ENCODE measurements around the gene HOXD13.

The HOXD13 gene

DNA sequence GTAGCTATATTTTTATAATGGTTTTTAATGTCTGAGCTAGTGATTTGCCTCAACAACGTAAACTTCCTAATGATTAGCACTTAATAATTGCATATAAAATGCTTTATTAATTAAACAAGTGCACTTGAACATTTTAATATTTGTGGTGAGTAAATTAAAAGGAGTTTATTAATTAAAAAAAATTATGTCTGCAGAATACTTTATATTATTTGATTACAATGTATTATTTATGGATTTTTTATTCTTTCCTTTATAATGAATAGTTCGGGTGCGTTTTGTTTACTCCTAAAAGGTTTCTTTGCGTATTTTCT is 39.3 kb downstream of the HOXD13 start:
- H3K4me1 Mint-ChIP-seq: peaks cover 12% of the 10 kb centered on the region
- no peak overlapping the region for H3K27ac Mint-ChIP-seq
- ATAC-seq (ENCODE audit: low read depth) (no peak), DNase-seq (ENCODE audit: low spot score in 2 of 2) (no peak)
- H3K36me3 Mint-ChIP-seq: peaks cover 2% of the 10 kb centered on the region
- no peak overlapping the region for H3K4me3 Mint-ChIP-seq
- H3K9me3 Mint-ChIP-seq: peaks cover 2% of the 10 kb centered on the region
- H3K27me3 Mint-ChIP-seq: peaks cover 36% of the 10 kb centered on the region

DNA sequence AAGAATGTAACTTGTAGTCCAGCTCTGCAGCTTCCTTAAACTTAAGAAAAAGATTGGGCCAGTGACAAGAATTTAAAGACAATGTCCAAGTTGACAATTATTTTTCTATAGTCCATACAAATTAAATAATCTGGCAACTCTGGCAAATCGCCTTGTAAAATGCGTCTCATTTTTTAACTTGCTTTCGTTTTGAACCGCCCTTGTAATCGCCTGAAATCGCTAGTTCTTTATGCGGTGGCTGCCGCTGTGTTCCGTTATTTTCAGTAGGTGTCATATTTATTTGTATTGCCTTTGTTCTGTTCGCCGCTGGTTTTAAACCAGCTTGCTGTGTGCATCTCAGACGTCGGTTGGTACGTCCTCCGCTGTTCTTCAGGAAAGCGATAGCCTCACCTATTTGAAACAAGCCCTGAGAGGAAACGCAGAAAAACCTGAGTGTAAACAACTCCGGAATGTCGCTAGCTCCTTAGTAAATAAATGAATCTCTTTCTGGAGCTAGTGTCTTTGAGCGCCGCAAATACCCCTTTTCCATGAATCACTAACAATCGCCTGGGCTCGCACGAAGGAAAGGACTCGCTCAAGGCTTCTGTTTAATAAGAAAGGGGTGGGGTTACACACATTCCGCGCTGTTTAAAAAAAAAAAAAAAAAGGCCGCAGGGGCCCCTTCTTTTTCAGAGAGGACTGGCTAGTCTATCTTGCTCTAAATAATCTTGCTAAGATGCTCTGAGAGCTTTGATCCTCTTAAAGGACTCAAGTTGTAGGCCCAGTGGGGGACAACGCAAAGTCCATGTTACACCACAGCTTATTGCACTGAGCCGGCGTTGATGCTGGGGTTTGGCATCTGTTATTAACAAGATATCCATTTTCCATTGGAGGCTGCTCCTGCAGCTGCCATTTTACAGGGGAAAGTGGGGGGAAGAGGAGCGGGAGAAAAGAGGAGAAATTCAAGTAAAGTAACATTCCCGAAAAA is 40.0 kb downstream of the HOXD13 start:
- Mint-ChIP-seq H3K27ac (no peak overlapping the region), H3K4me3 (peak overlapping the region; percentile 68), H3K27me3 (peaks cover 35% of the 10 kb centered on the region), H3K9me3 (peaks cover 2% of the 10 kb centered on the region), H3K4me1 (peaks cover 12% of the 10 kb centered on the region), H3K36me3 (peaks cover 2% of the 10 kb centered on the region)
- ATAC-seq (ENCODE audit: low read depth) (no peak), DNase-seq (ENCODE audit: low spot score in 2 of 2) (no peak)

DNA sequence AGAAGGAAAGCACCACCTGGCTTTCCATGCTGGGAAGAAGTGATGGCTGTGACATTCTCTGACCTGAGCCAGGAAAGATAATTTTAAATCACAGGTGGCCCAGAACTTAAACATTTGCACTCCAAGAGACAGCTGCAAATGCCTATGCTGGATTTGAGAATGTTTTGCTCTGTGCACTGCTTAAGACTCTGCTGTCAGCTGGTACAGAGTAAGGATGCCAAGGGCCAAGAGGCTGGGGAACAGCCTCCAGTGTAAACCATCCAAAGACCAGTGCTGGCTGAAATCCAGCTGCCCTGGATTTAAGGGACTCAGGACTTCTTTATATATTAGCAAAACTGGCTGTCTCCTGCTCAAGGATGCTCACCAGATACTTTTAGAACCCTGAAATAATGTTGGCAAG is 40.9 kb downstream of the HOXD13 start:
- Mint-ChIP-seq H3K4me1 (peaks cover 12% of the 10 kb centered on the region), H3K27me3 (peaks cover 30% of the 10 kb centered on the region), H3K36me3 (peaks cover 2% of the 10 kb centered on the region), H3K27ac (no peak overlapping the region), H3K9me3 (peaks cover 2% of the 10 kb centered on the region), H3K4me3 (no peak overlapping the region)
- ATAC-seq (ENCODE audit: low read depth) (no peak), DNase-seq (ENCODE audit: low spot score in 2 of 2) (no peak)

DNA sequence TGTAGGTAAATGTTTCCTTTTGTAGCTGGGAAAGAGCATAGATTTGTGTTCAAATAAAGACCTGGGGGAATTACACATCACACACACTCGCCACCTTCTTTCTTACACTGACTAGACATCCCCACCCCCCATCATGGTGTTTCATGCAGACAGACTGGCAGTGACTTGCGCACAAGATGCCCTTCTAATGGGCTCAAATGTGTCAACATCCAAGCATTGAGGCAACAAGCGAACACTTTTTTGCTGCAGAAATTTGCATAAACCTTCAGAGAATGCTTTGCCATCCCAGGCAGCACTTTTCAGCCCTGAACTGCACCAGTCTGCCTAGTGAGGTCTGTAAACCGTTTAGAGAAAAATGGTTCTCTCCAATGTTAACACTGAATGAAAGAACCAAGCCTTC is 41.5 kb downstream of the HOXD13 start:
- Mint-ChIP-seq H3K9me3 (peaks cover 2% of the 10 kb centered on the region), H3K27me3 (peaks cover 32% of the 10 kb centered on the region), H3K4me1 (peaks cover 9% of the 10 kb centered on the region), H3K36me3 (peaks cover 3% of the 10 kb centered on the region), H3K4me3 (no peak overlapping the region), H3K27ac (no peak overlapping the region)
- ATAC-seq (ENCODE audit: low read depth) (no peak), DNase-seq (ENCODE audit: low spot score in 2 of 2) (no peak)

DNA sequence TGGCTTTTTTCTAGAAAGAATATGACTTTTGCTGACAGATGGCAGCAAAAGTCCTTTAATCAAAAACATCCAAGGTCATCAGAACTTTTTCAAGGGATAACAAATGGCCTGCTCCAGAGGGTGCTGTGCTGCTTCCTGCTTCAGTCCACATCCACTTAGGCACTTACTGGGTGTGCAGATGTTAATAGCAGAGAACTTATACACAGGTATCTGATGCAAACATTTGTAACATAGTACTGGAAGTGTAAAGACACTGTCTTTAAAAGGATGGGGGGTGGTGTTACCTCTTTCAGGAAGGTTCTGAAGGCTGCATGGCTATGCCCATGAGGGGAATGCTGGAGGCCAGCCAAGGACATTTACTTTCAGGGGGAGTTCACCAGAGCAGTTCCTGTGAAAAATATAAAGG is 42.5 kb downstream of the HOXD13 start:
- ATAC-seq (ENCODE audit: low read depth): no peak
- Mint-ChIP-seq H3K4me1 (peaks cover 9% of the 10 kb centered on the region), H3K4me3 (no peak overlapping the region), H3K27me3 (peaks cover 38% of the 10 kb centered on the region), H3K27ac (no peak overlapping the region), H3K36me3 (peaks cover 5% of the 10 kb centered on the region), H3K9me3 (peaks cover 2% of the 10 kb centered on the region)
- DNase-seq (ENCODE audit: low spot score in 2 of 2): no peak

DNA sequence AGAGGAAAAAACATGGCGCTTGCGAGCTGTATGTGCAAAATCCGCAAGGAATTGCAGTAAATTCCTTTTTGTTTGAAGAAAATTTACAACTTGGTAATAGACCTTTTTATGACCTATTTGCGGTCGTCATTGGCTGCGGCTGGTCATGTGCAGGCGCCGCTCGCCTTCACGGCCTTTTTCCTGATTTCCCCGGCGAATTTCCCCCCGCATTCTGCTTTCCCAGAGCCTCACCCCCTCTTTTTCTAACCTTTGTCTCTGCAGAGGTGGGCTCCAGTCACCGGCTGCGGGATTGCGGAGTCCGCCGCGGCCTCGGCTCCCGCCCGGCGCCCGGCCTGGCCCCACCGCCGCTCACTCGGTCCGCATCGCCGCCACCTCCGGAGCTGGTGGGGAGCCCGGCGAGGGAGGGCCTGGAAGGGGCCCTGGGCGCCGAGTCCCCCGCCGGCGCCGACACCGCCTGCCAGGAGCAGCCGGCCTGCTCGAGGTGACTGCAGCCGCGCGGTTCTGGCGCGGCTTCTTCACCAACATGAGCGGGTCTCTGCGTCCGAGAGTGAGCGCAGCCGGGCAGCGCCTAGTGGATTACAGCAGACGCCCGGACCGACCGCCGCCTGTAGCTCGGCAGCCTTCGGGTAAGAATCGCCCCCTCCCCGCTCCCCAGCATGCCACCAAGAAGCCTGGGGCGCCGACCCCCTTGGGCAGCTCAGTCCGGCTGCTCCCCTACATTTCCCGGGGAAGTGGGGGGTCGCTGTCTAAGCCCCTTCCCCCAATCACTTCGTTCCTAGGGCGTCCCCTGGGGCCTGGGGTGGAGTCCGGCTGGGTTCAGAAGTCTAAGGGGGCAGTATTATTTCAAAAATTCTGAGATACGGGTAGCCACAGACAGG is 44.1 kb downstream of the HOXD13 start:
- H3K36me3 Mint-ChIP-seq: peaks cover 3% of the 10 kb centered on the region
- H3K4me3 Mint-ChIP-seq: no peak overlapping the region
- H3K4me1 Mint-ChIP-seq: peaks cover 15% of the 10 kb centered on the region
- no peak for ATAC-seq (ENCODE audit: low read depth)
- H3K27ac Mint-ChIP-seq: no peak overlapping the region
- peaks cover 2% of the 10 kb centered on the region for H3K9me3 Mint-ChIP-seq
- no peak for DNase-seq (ENCODE audit: low spot score in 2 of 2)
- H3K27me3 Mint-ChIP-seq: peaks cover 39% of the 10 kb centered on the region

DNA sequence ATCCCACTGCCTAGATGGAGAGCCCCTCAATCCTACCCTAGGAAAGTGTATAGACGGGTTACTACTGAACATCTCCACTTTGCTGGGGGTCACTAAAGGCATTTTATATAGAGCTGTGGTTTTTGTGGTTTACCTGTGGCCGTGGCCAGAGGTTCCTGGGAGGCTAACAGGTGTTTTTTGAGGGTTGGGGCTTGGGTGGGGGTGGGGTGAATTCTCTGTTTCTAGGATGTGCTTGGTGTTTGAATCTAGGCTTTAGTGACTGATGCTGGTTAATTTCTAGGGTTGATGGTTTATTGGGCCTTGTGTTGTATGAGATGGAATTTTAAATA is 44.7 kb downstream of the HOXD13 start:
- Mint-ChIP-seq H3K4me1 (peaks cover 14% of the 10 kb centered on the region), H3K9me3 (peaks cover 2% of the 10 kb centered on the region), H3K36me3 (peaks cover 3% of the 10 kb centered on the region), H3K27ac (no peak overlapping the region), H3K4me3 (no peak overlapping the region), H3K27me3 (peaks cover 39% of the 10 kb centered on the region)
- DNase-seq (ENCODE audit: low spot score in 2 of 2) (no peak), ATAC-seq (ENCODE audit: low read depth) (no peak)

DNA sequence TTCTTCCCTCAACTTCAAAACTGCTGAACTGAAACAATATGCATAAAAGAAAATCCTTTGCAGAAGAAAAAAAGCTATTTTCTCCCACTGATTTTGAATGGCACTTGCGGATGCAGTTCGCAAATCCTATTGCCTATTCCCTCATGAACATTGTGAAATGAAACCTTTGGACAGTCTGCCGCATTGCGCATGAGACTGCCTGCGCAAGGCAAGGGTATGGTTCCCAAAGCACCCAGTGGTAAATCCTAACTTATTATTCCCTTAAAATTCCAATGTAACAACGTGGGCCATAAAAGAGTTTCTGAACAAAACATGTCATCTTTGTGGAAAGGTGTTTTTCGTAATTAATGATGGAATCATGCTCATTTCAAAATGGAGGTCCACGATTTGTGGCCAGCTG is 45.4 kb downstream of the HOXD13 start:
- H3K36me3 Mint-ChIP-seq: peaks cover 3% of the 10 kb centered on the region
- no peak overlapping the region for H3K4me3 Mint-ChIP-seq
- ATAC-seq (ENCODE audit: low read depth) (no peak), DNase-seq (ENCODE audit: low spot score in 2 of 2) (no peak)
- no peak overlapping the region for H3K27ac Mint-ChIP-seq
- peaks cover 37% of the 10 kb centered on the region for H3K27me3 Mint-ChIP-seq
- H3K9me3 Mint-ChIP-seq: peaks cover 2% of the 10 kb centered on the region
- H3K4me1 Mint-ChIP-seq: peaks cover 12% of the 10 kb centered on the region

DNA sequence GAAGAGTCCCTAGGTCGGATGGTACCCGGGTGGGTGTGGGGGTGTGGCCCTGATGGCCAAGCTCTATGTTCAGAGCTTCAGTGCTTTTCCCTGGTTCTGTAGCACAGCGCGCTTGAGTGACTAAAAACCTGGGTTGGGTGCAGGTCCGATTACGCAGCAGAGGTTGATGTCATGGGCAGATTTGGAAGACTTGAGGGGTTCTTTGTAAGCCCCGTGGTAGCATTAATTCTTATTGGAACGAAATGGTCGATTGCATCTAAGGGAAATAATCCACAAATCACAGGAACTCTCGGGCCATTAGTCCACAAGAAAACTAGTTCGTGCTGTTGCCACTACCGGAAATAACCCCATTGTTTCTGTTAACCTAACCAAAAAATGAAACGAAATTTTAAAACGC is 46.0 kb downstream of the HOXD13 start:
- Mint-ChIP-seq H3K27me3 (peaks cover 38% of the 10 kb centered on the region), H3K4me1 (peaks cover 12% of the 10 kb centered on the region), H3K4me3 (no peak overlapping the region), H3K36me3 (peaks cover 3% of the 10 kb centered on the region), H3K27ac (no peak overlapping the region), H3K9me3 (peaks cover 2% of the 10 kb centered on the region)
- ATAC-seq (ENCODE audit: low read depth) (no peak), DNase-seq (ENCODE audit: low spot score in 2 of 2) (no peak)

DNA sequence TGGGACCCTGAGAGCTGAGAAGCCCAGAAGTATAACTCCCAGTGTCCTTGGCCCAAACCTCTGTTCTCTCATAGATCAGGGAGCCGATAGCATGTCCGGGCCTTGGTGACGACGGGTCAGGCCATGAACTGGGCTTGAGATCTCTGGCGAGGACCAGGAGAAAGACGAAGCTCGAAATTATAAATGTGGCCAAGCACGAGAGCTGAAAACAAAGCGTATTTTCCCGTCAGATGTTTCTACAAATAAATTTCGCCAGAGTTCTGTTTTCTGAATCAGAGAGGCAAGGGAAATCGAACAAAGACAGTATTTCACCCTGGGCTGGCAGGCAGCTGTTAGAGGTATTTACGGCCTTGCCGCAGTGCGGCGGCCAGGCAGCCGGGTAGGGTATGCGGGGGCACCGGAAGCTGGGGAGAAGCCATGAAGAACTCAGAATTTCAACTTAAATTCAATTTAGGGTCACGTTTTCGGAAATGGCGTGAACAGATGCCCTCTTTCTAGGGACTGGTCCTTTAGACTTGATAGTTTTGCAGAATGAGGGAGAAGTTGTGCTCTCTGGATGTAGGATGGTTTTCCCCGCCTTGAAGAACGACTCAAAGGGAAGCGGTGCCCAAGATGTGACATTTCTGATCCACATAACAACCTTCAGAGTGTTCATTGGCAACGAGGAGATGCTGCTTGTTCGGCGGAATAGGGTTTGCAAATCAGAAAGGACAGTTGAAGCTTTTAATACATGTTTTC is 46.6 kb downstream of the HOXD13 start:
- Mint-ChIP-seq H3K27ac (no peak overlapping the region), H3K9me3 (peaks cover 2% of the 10 kb centered on the region)

DNA sequence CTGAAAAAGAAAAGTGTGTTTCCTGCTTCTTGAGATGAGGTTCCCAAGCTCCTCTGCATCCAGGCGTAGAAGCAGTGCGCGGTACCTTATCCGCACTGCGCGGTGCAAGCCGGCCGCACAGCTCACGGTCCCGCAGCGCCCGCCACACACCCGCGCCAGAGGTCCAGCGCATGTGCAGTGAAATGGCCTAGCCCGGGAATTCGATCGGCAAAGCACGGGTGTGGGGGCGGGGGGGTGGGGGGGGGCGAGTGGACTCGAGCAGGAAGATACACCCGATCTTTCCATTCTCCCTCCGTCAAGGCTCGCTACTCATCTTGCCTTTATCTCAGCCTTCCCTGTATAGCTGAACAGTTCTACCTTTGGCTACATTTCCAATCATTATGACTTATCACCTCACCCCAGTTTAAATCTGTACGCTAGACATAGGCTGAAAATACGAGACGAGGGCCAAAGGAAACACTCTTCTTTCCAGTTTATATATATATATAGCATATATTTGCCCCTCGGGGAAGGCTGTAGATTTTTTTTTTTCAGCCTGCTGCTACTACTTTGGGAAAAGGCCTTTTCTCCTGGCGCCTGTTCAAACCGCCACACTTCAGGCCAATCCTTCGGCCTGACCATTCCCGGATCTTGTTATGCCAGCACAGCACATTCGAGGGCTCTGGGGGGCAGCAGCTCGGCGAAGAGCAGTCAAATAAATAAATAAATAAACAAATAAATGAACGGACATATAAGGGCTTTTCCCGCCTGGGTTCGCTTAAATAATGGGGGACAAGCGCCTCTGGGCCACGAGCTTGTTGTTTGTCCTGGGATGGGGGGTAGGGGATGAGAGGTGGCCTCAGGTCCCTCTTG is 47.4 kb downstream of the HOXD13 start:
- no peak for DNase-seq (ENCODE audit: low spot score in 2 of 2)
- H3K27ac Mint-ChIP-seq: no peak overlapping the region
- H3K27me3 Mint-ChIP-seq: peaks cover 39% of the 10 kb centered on the region
- peaks cover 3% of the 10 kb centered on the region for H3K36me3 Mint-ChIP-seq
- no peak for ATAC-seq (ENCODE audit: low read depth)
- H3K4me1 Mint-ChIP-seq: peaks cover 12% of the 10 kb centered on the region
- H3K9me3 Mint-ChIP-seq: peaks cover 2% of the 10 kb centered on the region
- H3K4me3 Mint-ChIP-seq: no peak overlapping the region

More for the DNA sequence above, 46.6 kb downstream of the HOXD13 start:
- no peak overlapping the region for H3K4me3 Mint-ChIP-seq
- H3K36me3 Mint-ChIP-seq: peaks cover 3% of the 10 kb centered on the region
- H3K4me1 Mint-ChIP-seq: peaks cover 12% of the 10 kb centered on the region
- ATAC-seq (ENCODE audit: low read depth) (no peak), DNase-seq (ENCODE audit: low spot score in 2 of 2) (no peak)
- H3K27me3 Mint-ChIP-seq: peaks cover 38% of the 10 kb centered on the region

DNA sequence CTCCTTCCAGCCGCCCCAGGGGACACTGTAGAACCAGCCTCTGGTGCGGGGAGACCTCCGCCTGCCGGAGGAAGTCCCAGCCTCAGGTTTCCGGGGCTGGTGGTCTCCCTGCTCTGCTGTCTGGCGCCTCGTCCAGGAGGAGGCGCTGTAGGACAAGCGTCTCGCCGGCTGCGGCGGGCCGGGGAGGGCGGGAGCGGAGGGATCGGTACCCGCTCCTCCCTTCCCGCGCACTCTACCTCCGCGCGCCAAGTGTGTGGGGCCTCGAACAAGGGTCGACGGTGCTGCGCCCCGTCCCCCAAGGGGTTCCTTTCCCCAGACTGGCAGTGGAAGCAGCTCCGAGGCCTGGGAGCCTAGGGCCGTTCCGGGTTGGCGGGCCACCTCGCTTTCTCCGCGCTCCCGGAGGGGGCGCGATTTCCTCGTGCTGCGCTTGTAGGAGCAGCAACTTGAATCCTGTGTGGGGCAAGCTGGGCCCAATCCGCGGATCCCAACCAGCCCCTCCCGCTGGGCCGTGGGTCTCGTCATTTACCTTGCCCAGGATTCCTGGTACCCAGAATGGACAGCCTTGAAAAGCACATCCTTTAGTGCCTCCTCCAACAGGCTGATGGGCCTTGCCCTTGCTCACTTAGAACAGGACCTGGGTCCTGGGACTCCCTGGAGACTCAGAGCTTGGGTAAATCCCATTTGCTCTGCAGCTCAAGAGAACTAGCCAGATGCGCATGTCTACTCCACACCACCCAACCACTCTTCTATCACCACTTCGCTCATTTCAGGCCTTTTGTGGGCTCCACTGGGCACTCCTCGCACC is 48.2 kb downstream of the HOXD13 start:
- Mint-ChIP-seq H3K4me1 (peaks cover 10% of the 10 kb centered on the region), H3K27ac (no peak overlapping the region), H3K27me3 (peaks cover 40% of the 10 kb centered on the region), H3K4me3 (peak overlapping the region; percentile 2), H3K9me3 (peaks cover 1% of the 10 kb centered on the region), H3K36me3 (peaks cover 3% of the 10 kb centered on the region)
- peak; percentile 82 for ATAC-seq (ENCODE audit: low read depth)
- peak; percentile 52 to 78 for DNase-seq (ENCODE audit: low spot score in 2 of 2)

DNA sequence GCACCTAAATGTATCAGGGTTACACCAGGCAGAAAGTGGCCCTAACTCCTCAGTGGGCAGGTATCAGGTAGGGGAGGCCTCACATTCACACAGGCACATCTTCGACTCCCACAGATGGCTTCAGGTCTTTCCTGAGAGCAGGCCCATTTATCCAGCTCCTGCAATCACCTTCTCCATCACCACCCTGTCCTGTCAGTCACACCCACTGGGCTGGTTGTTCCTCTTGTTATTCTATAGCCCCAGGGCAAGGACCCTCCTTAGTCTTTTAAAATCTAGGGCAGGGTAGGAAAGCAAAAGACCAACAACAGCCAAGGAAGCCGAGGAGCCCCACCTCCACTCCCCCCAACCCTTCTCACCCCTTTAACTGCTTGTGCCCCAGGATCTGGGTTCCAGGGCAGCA is 49.8 kb downstream of the HOXD13 start:
- Mint-ChIP-seq H3K9me3 (no peaks in the 10 kb centered on the region), H3K4me1 (peaks cover 5% of the 10 kb centered on the region), H3K27ac (no peak overlapping the region), H3K4me3 (no peak overlapping the region), H3K36me3 (peaks cover 3% of the 10 kb centered on the region), H3K27me3 (peaks cover 35% of the 10 kb centered on the region)
- DNase-seq (ENCODE audit: low spot score in 2 of 2) (no peak), ATAC-seq (ENCODE audit: low read depth) (no peak)
